Measurements from ENCODE around the gene SRC. TPM values are rescaled to one million over a fixed set of nuclear protein-coding genes. Genes with fewer than 3 reads are reported as not detected.

SRC gene
- total RNA-seq, 1 experiment from 2014 or later = 23.3 TPM

DNA sequence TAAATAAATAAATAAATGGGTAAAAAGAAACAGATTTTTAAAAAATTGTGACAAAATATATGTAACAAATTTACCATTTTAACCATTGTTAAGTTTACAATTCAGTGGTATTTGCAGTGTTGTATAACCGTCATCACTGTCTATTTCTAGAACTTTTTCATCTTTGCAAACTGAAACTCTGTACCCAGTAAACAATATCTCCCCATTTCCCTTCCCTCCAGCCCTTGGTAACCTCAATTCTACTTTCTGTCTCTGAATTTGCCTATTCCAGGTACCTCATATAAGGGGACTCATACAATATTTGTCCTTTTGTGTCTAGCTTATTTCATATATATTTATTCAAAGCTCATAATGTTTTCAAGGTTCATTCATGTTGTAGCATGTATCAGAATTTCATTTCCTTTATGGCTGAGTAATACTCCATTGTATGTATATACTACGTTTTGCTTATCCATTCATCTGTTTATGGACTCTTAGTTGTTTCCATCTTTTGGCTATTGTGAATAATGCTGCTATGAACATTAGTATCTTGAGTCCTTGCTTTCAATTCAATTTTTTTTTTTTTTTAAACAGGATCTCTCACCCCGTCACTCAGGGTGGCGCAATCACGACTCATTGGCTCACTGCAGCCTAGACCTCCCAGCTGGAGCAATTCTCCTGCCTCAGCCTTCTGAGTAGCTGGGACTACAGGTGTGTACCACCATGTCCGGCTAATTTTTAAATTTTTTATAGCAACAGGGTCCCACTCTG, 47.6 kb upstream of the SRC start:
- TF ChIP-seq EZH2 (IDR thresholded peaks at IDR 0.05; ENCODE audit: borderline replicate concordance, low read depth, low read length, poor library complexity, severe bottlenecking) (no peak), CTCF (conservative IDR thresholded peaks at IDR 0.05; ENCODE audit: low read depth, low read length) (no peak)
- H3K4me1 ChIP-seq (ENCODE audit: insufficient read depth, low read length, poor library complexity, severe bottlenecking) = peaks cover 8% of the 10 kb centered on the region

GRCh38 chr20:37299718-37300528, 46.0 kb upstream of the SRC start:
- TF ChIP-seq EZH2 (IDR thresholded peaks at IDR 0.05; ENCODE audit: borderline replicate concordance, low read depth, low read length, poor library complexity, severe bottlenecking) (no peak), CTCF (conservative IDR thresholded peaks at IDR 0.05; ENCODE audit: low read depth, low read length) (no peak)
- Histone ChIP-seq H3K36me3 (ENCODE audit: insufficient read depth, low read length, poor library complexity, severe bottlenecking) (peaks cover 19% of the 10 kb centered on the region), H3K4me3 (ENCODE audit: low read depth, low read length, poor library complexity, severe bottlenecking) (no peak overlapping the region), H3K27me3 (replicated peaks; ENCODE audit: insufficient read depth, low read depth, low read length, poor library complexity) (no peaks in the 10 kb centered on the region), H3K4me1 (ENCODE audit: insufficient read depth, low read length, poor library complexity, severe bottlenecking) (peaks cover 8% of the 10 kb centered on the region), H3K27ac (ENCODE audit: low read depth, low read length, poor library complexity, severe bottlenecking) (no peak overlapping the region), H3K9me3 (ENCODE audit: low read depth, low read length, poor library complexity, severe bottlenecking) (no peaks in the 10 kb centered on the region)
- no TSS peak for BruUV-seq (replicated peaks)
- DNase-seq (ENCODE audit: low spot score) = no peak
- CTCF ChIA-PET = no interaction called here
- intact Hi-C loops (cut with micrococcal nuclease; ENCODE audit: unreplicated experiment) = no loop called here
- POLR2A ChIA-PET (ENCODE audit: low non-redundant PET) = interaction anchor here (0.5 kb wide), 1 partner anchor 11 kb away, joined by 14 read pairs; the partner anchor contains the start of gene MANBAL

More for the DNA sequence above, 47.6 kb upstream of the SRC start:
- ChIA-PET POLR2A (ENCODE audit: low non-redundant PET) (no interaction called here), CTCF (no interaction called here)
- no peak for DNase-seq (ENCODE audit: low spot score)
- no peaks in the 10 kb centered on the region for H3K9me3 ChIP-seq (ENCODE audit: low read depth, low read length, poor library complexity, severe bottlenecking)
- H3K27ac ChIP-seq (ENCODE audit: low read depth, low read length, poor library complexity, severe bottlenecking) = no peak overlapping the region
- intact Hi-C loops (cut with micrococcal nuclease; ENCODE audit: unreplicated experiment) = no loop called here
- H3K4me3 ChIP-seq (ENCODE audit: low read depth, low read length, poor library complexity, severe bottlenecking) = no peak overlapping the region
- BruUV-seq (replicated peaks) = no TSS peak
- H3K36me3 ChIP-seq (ENCODE audit: insufficient read depth, low read length, poor library complexity, severe bottlenecking) = peaks cover 23% of the 10 kb centered on the region
- no peaks in the 10 kb centered on the region for H3K27me3 ChIP-seq (replicated peaks; ENCODE audit: insufficient read depth, low read depth, low read length, poor library complexity)

DNA sequence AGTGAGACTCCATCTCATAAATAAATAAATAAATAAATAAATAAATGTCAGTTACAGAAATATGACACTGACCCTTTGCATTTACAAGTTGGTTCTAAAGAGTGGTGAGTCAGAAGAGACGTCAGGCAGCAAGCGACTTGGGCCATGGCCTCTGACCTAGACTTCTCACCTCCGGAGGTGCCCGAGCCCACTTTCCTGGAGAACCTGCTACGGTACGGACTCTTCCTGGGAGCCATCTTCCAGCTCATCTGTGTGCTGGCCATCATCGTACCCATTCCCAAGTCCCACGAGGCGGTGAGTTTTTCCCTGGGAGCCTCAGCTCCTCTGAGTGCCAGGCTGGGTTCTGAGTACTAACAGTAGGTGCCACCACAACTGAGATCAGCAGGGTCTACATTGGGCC, 44.8 kb upstream of the SRC start:
- H3K36me3 ChIP-seq (ENCODE audit: insufficient read depth, low read length, poor library complexity, severe bottlenecking) = peaks cover 19% of the 10 kb centered on the region
- no peaks in the 10 kb centered on the region for H3K9me3 ChIP-seq (ENCODE audit: low read depth, low read length, poor library complexity, severe bottlenecking)
- CTCF ChIA-PET = no interaction called here
- H3K27ac ChIP-seq (ENCODE audit: low read depth, low read length, poor library complexity, severe bottlenecking) = no peak overlapping the region
- DNase-seq (ENCODE audit: low spot score) = no peak
- BruUV-seq (replicated peaks) = no TSS peak
- H3K4me3 ChIP-seq (ENCODE audit: low read depth, low read length, poor library complexity, severe bottlenecking) = no peak overlapping the region
- peaks cover 5% of the 10 kb centered on the region for H3K4me1 ChIP-seq (ENCODE audit: insufficient read depth, low read length, poor library complexity, severe bottlenecking)
- intact Hi-C loops (cut with micrococcal nuclease; ENCODE audit: unreplicated experiment) = no loop called here
- POLR2A ChIA-PET (ENCODE audit: low non-redundant PET) = no interaction called here
- TF ChIP-seq CTCF (conservative IDR thresholded peaks at IDR 0.05; ENCODE audit: low read depth, low read length) = no peak
- no peak for TF ChIP-seq EZH2 (IDR thresholded peaks at IDR 0.05; ENCODE audit: borderline replicate concordance, low read depth, low read length, poor library complexity, severe bottlenecking)
- no peaks in the 10 kb centered on the region for H3K27me3 ChIP-seq (replicated peaks; ENCODE audit: insufficient read depth, low read depth, low read length, poor library complexity)

All from A673 (cell line).